ENCODE results near the gene SOCS1. TPM values are rescaled to one million over a fixed set of nuclear protein-coding genes. Genes with fewer than 3 reads are reported as not detected.

SOCS1 gene
- total RNA-seq, 2 donors from 2014 or later = 4.7 to 5.5 TPM

GRCh38 chr16:11219178-11219577 lies 36.8 kb downstream of the SOCS1 start:
- H3K9me3 ChIP-seq = peaks cover 0 to 29% of the 10 kb centered on the region in 2 donors
- TF ChIP-seq CTCF (IDR thresholded peaks at IDR 0.05) = no peak
- H3K27me3 ChIP-seq = no peaks in the 10 kb centered on the region
- H3K4me3 ChIP-seq = no peak overlapping the region
- H3K27ac ChIP-seq = no peak overlapping the region
- no peaks in the 10 kb centered on the region for H3K36me3 ChIP-seq
- no peak for DNase-seq (ENCODE audit: low spot score)
- H3K4me1 ChIP-seq = peaks cover 0 to 7% of the 10 kb centered on the region in 2 donors

GRCh38 chr16:11218604-11218962 lies 37.4 kb downstream of the SOCS1 start:
- Histone ChIP-seq H3K27ac (no peak overlapping the region), H3K9me3 (peaks cover 0 to 29% of the 10 kb centered on the region in 2 donors), H3K36me3 (no peaks in the 10 kb centered on the region), H3K4me3 (no peak overlapping the region), H3K27me3 (no peaks in the 10 kb centered on the region), H3K4me1 (peaks cover 0 to under 1% of the 10 kb centered on the region in 2 donors)
- TF ChIP-seq CTCF (IDR thresholded peaks at IDR 0.05) = peak in 1 of 2 donors; percentile 46
- DNase-seq (ENCODE audit: low spot score) = no peak

- TF ChIP-seq CTCF (IDR thresholded peaks at IDR 0.05) = no peak
- Histone ChIP-seq H3K36me3 (no peaks in the 10 kb centered on the region), H3K4me3 (no peak overlapping the region), H3K9me3 (peaks cover 0 to 29% of the 10 kb centered on the region in 2 donors), H3K27me3 (no peaks in the 10 kb centered on the region), H3K4me1 (peaks cover 0 to 2% of the 10 kb centered on the region in 2 donors), H3K27ac (no peak overlapping the region)
- DNase-seq (ENCODE audit: low spot score) = no peak
These were observed 38.1 kb downstream of the SOCS1 start for GRCh38 chr16:11217651-11218603.

- H3K27me3 ChIP-seq = no peaks in the 10 kb centered on the region
- H3K9me3 ChIP-seq = peaks cover 0 to 29% of the 10 kb centered on the region in 2 donors
- no peak for DNase-seq (ENCODE audit: low spot score)
- no peaks in the 10 kb centered on the region for H3K36me3 ChIP-seq
- H3K4me3 ChIP-seq = no peak overlapping the region
- peaks cover 0 to 16% of the 10 kb centered on the region in 2 donors for H3K4me1 ChIP-seq
- no peak overlapping the region for H3K27ac ChIP-seq
- no peak for TF ChIP-seq CTCF (IDR thresholded peaks at IDR 0.05)
These were observed 40.0 kb downstream of the SOCS1 start for GRCh38 chr16:11215935-11216556.

GRCh38 chr16:11213799-11214198 lies 42.2 kb downstream of the SOCS1 start:
- Histone ChIP-seq H3K4me1 (peaks cover 0 to 16% of the 10 kb centered on the region in 2 donors), H3K9me3 (peaks cover 0 to 27% of the 10 kb centered on the region in 2 donors), H3K27ac (no peak overlapping the region), H3K36me3 (no peaks in the 10 kb centered on the region), H3K4me3 (no peak overlapping the region), H3K27me3 (no peaks in the 10 kb centered on the region)
- DNase-seq (ENCODE audit: low spot score) = no peak
- no peak for TF ChIP-seq CTCF (IDR thresholded peaks at IDR 0.05)

Data from right atrium auricular region (tissue), 2 donors.